Umbilical cord (tissue), 2 donors: ENCODE results near the gene PLXNB3. TPM values are rescaled to one million over a fixed set of nuclear protein-coding genes. Genes with fewer than 3 reads are reported as not detected.
"Not testable (repeated sequence)": the region's sequence is repeated elsewhere in the genome, so short reads cannot be mapped to it uniquely, and the experiment has no call there.

Experiments
- DNase-seq: peaks from one replicate; pipeline ENCODE4 v3.0.0-alpha.2; 2015; ENCODE audit warnings: low spot score
- total RNA-seq: library from RNA; depleted of rRNA; stranded (reverse); fragments of >200 nt; gene quantifications from one replicate; pipeline ENCODE4 v1.2.3, GENCODE V29; 2014; ENCODE audit warnings: low replicate concordance; ENCODE audit not compliant: insufficient read depth

Gene PLXNB3
- total RNA-seq, 1 donor from 2014 or later: 23.6 TPM

DNA sequence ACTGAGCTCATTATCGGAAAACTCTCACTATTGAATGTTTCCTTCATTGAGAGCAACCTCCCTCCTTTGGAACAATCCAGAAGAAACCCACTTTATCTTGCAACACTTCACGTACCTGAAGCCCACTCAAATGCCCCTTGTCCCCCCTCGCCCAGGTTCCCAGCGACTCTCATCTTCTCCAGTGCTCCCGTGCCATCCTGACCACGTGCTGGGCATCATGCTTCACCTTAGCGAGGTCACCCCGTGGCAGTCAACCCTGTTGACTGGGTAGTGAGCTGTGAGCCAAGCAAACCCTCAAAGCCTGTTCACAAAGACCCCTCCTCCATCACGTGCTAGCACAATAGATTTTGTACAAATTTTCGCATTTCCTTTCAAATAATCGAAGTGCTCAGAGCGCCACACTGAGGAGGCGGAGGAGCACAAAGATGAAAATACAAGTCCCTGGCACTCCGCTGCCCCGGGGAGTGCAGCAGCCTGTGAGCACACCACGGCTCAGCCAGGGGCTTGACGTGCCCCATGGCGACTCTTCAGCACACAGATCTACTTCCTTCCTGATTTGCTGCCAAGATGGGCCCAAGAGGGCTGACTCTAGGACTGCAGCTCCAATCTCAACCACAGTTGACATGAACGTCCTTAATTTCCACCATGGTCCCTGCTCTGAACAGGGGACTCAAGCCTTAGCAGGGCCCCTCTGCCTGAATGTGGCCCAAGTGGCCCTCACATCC, 50.7 kb downstream of the PLXNB3 start:
- DNase-seq: no peak

DNA sequence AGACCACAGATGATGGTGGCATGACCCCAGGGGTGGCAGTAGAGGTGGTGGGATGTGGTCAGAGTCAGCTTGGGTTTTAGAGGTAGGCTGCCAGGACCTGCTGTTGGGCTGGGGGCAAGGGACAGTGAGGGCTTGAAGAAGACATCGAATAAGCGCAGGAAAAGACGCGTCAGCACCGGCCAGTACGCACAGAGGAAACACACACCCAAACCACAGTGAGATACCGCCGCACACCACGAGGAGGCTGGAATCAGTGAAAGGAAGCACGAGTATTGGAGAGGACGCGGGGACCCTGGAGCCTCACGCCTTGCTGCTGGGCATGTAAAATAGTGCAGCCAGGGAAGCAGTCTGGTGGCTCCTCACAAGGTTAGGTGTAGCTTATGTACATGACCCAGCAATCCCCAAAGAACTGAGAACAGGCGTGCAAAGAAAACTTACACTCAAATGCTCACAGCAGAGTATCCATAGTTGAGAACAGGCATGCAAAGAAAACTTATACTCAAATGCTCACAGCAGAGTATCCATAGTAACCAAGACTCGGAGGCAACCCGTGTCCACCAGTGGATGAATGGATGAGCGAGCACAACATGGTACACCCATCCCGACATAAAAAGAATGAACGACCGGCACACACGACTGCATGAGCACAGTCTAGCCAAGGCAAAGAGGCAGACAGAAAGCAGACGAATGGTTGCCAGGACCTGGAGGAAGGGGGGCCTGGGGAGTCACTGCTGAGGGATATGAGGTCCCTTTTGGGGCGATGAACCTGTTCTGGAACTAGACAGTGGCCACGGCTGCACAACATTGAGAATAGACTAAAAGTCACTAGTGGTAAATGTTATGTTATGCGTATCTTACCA, 53.0 kb downstream of the PLXNB3 start:
- no peak for DNase-seq

DNA sequence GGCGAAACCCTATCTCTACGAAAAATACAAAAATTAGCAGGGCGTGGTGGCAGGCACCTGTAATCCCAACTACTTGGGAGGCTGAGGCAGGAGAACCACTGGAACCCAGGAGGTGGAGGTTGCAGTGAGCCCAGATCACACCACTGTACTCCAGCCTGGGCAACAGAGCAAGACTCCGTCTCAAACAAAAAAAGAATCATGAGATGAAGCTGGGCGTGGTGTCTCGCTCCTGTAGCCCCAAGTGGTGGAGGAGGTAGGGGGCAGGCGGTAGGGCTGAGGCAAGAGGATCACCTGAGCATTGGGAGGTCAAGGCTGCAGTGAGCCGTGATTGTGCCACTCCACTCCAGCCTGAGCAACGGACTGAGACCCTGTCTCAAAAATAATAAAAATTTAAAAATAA, 54.0 kb downstream of the PLXNB3 start:
- not testable (repeated sequence) for DNase-seq

DNA sequence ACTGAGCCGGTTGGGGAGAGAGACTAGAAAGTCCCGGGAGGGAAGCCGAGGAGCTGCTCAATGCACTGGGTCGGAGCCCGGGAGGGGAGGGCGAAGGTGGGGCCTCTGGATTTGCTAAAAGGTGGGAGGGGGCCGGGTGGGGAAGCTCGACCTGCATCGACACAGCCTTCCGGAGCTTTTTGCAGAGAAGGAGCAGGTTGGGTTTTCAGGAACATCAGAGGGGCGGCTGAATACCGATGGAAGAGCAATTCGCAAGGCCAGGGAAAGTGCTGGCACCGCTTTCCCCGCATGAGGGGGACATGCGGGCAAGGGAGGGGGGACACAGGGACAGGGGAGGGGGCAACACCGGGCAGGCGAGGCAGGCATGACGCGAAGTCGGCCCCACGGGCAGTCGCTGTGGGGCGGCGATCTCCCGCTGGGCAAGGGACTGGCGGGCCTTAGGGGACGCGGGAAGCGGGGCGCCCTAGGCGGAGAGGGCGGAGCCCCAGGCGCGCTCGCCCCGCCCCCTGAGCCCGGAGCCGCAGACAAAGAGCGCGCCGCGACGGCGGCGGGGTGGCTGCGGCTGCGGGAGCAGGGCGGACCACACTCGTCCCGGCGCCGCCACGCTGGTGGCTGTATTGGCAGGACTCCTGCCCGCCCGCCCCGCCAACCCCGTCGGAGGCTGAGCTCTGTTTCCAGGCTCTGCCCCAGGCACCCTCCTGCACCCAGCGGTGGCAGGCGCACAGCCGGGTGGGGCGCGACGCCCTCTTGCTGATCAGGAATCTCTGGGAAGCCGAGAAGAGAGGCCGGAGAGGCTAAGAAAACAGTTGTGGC, 54.7 kb downstream of the PLXNB3 start:
- peak; percentile 19 for DNase-seq

DNA sequence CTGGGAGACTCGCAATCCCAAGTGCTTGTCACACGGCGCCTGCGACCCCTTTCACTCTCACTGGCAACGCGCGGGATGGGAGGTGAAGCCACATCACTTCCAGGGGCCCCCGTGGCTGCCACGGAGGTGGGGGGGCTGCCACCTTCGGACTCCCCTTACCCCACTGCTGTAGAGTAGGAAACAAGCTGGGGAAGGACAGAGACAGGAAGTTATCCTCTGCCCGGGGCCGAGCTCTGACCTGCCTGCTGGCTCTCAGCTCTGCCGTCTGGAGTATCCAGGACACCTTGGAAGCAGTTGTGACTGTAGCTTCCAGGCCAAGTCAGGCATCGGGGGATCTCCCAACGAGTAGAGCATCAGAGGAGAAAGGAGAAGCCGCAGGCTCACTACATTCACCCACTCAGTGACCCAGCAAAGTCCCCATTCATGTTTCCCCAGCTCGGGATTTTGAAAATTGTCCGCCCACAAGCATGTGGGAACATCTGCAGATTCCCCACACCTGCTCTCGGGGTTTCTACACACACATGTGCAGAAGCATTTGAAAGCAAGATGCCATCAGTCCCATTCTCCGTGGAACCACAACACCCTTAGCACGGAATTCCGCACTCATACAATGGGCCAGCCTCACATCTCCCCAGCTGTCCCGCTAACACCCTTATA, 55.5 kb downstream of the PLXNB3 start:
- no peak for DNase-seq

DNA sequence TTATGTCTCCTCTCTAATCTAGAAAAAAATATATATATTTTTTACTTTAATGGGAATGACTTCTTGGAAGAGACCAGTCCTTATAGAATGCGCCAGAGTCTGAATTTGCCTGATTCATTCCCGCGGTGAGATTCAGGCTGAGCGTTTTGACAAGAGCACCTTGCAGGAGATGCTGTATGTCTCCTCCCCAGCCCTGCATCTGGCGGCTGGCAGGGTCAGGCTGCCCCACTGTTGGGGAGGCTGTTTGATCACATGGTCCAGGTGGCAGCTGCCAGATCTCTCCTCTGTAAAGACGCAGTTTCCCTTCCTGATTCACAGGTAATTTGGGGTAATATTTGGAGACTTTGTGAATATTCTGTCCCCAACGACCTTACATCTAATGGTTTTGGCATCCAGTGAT, 56.6 kb downstream of the PLXNB3 start:
- DNase-seq: no peak

DNA sequence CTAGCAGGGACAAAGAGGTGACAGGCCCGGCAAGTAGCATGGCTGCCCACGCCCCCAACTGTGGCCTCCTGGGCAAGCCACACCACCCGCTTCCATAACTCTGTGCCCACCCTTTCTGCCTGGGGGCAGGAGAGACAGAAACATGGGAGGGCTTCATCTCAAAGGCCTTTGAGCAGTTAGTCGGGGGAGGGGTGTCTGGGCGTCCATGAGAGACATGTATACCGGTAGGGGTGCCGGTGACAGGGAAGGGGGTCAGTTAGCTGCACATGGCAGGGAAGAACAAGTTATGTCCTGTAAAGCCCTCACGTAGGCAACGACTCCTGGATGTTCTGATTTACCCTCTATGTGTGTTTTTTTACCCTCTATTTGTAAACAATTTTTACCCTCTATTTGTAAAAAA, 57.0 kb downstream of the PLXNB3 start:
- no peak for DNase-seq

DNA sequence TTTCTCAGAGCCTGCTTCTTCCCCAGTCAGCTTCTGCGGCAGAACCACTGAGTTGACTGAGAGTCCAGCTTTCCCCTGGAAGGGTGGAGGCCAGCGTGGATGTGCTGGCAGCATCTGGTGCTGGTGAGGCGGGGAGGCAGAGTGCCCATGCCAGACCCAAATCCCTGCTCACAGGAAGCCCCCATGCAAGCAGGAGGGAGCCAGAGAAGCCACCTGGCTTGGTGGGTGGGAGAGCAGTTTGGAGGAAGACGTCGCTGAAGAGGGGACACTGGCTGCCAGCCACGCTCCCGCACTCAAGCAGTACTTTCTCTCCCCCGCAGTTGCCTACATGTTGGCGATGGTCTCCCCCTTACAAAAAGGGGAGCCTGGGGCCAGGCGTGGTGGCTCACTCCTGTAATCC, 60.3 kb downstream of the PLXNB3 start:
- no peak for DNase-seq

DNA sequence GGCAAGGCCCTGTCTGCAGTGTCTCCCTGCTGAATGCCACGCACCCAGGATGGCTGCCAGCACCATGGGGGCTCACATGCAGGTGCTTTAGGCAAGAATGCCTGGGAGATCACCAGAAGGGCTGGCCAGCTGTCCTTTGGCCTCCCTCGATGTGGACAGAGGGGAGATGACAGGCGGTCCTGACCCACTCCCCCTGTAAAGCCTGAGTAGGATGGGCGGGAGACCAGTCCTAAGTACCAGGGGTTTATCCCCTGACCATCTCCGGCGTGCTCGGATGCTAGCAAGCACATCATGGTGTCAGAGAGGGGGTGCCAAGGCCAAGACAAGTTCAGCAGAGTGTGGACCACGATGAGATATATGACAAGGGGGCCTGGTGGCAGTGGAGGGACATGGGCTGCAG, 61.0 kb downstream of the PLXNB3 start:
- DNase-seq: no peak

Other genes with a start within 250 kb of the PLXNB3 start
- gene ATP2B3, start 246.6 kb upstream of the PLXNB3 start, total RNA-seq: 0.48 TPM
- 23.8 TPM for gene CCNQ, start 165.1 kb upstream of the PLXNB3 start, total RNA-seq
- 6.3 TPM for gene DUSP9, start 117.0 kb upstream of the PLXNB3 start, total RNA-seq
- 24.1 TPM for gene PNCK, start 90.4 kb upstream of the PLXNB3 start, total RNA-seq
- 27.0 TPM for gene SLC6A8, start 76.3 kb upstream of the PLXNB3 start, total RNA-seq
- 58.5 TPM for gene BCAP31, start 39.9 kb upstream of the PLXNB3 start, total RNA-seq
- gene ABCD1, start 39.4 kb upstream of the PLXNB3 start, total RNA-seq: 15.6 TPM
- gene SRPK3, start 16.8 kb downstream of the PLXNB3 start, total RNA-seq: not detected
- gene IDH3G, start 30.1 kb downstream of the PLXNB3 start, total RNA-seq: 17.1 TPM
- 135 TPM for gene SSR4, start 30.4 kb downstream of the PLXNB3 start, total RNA-seq
- 7.7 TPM for gene PDZD4, start 66.3 kb downstream of the PLXNB3 start, total RNA-seq
- gene L1CAM, start 121.9 kb downstream of the PLXNB3 start, total RNA-seq: 18.8 TPM
- 3.1 TPM for gene AVPR2, start 140.4 kb downstream of the PLXNB3 start, total RNA-seq
- 49.4 TPM for gene ARHGAP4, start 162.0 kb downstream of the PLXNB3 start, total RNA-seq
- gene NAA10, start 170.8 kb downstream of the PLXNB3 start, total RNA-seq: 4.1 TPM
- 11.1 TPM for gene RENBP, start 180.4 kb downstream of the PLXNB3 start, total RNA-seq
- 7.2 TPM for gene HCFC1, start 207.6 kb downstream of the PLXNB3 start, total RNA-seq
- gene TMEM187, start 208.5 kb downstream of the PLXNB3 start, total RNA-seq: 140 TPM